Measurements from ENCODE around the gene SGPL1. TPM values are rescaled to one million over a fixed set of nuclear protein-coding genes. Genes with fewer than 3 reads are reported as not detected.

Gene SGPL1
- total RNA-seq, 1 donor from 2014 or later: 51.5 TPM

DNA sequence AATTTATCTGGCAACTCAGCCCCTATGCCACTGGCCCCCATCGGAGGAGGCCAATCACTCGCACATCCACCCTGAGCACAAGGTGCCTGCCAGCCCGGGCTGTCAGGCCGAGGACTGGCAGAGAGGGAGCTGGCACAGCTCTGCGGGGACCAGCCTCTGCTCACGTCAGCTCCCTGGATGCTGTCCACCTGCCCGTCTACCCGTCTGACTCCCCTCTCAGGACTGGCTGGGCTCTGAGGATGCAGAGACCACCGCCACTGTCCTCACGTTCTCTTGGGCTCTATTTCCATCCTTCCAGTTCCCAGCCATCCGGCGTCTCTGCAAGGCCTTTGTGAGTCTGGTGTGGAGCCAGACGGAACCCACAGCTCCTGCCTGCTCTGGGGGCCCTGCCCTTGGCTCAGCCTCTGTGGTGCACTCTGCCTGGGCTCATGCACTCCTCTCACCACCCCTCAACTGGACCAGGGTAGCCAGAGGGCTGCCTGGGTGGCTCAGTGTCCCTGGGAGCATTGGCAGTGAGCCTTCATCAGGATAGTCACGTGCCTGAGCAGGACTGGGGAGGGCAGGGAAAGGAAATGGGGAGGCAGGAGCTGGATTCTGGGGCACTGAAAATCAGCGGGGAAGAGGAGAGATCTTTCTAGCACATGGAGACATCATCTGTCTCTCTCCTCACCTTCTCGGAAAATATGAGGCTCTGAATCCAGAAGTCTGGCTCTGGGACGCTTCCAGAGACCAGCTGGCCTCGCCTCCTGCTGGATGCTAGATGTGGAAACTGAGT, 110.7 kb downstream of the SGPL1 start:
- no peaks in the 10 kb centered on the region for H4K20me1 ChIP-seq (ENCODE audit: low read depth)
- no peaks in the 10 kb centered on the region for H3K9me3 ChIP-seq (ENCODE audit: low read depth)
- Mint-ChIP-seq H3K27me3 (ENCODE audit: insufficient read depth, low read depth) (peaks cover 8% of the 10 kb centered on the region), H3K36me3 (no peaks in the 10 kb centered on the region), H3K9me3 (no peaks in the 10 kb centered on the region), H3K27ac (no peak overlapping the region), H3K4me1 (peaks cover 16% of the 10 kb centered on the region), H3K4me3 (no peak overlapping the region)
- H3K27ac ChIP-seq: no peak overlapping the region
- no peak overlapping the region for H2AFZ ChIP-seq (replicated peaks)
- no peaks in the 10 kb centered on the region for H3K27me3 ChIP-seq
- DNase-seq (ENCODE audit: low spot score): no peak
- H3F3A ChIP-seq (ENCODE audit: low read depth): no peaks in the 10 kb centered on the region
- no peaks in the 10 kb centered on the region for H3K79me2 ChIP-seq (ENCODE audit: low read depth)
- TF ChIP-seq EZH2 (IDR thresholded peaks at IDR 0.05) (no peak), EZH2phosphoT487 (IDR thresholded peaks at IDR 0.05) (no peak)
- TF ChIP-seq, protein P1, sequence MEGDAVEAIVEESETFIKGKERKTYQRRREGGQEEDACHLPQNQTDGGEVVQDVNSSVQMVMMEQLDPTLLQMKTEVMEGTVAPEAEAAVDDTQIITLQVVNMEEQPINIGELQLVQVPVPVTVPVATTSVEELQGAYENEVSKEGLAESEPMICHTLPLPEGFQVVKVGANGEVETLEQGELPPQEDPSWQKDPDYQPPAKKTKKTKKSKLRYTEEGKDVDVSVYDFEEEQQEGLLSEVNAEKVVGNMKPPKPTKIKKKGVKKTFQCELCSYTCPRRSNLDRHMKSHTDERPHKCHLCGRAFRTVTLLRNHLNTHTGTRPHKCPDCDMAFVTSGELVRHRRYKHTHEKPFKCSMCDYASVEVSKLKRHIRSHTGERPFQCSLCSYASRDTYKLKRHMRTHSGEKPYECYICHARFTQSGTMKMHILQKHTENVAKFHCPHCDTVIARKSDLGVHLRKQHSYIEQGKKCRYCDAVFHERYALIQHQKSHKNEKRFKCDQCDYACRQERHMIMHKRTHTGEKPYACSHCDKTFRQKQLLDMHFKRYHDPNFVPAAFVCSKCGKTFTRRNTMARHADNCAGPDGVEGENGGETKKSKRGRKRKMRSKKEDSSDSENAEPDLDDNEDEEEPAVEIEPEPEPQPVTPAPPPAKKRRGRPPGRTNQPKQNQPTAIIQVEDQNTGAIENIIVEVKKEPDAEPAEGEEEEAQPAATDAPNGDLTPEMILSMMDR (IDR thresholded peaks at IDR 0.05): no peak
- H3K9ac ChIP-seq: no peak overlapping the region
- no peak overlapping the region for H3K4me2 ChIP-seq
- no peaks in the 10 kb centered on the region for H3K4me1 ChIP-seq
- no peak overlapping the region for H3K4me3 ChIP-seq
- no peaks in the 10 kb centered on the region for H3K36me3 ChIP-seq

GRCh38 chr10:70927189-70927943, 111.6 kb downstream of the SGPL1 start:
- Histone ChIP-seq H3K4me1 (no peaks in the 10 kb centered on the region), H3K27ac (no peak overlapping the region), H3K36me3 (no peaks in the 10 kb centered on the region), H2AFZ (replicated peaks) (no peak overlapping the region), H3K4me3 (no peak overlapping the region), H3F3A (ENCODE audit: low read depth) (no peaks in the 10 kb centered on the region), H3K9ac (no peak overlapping the region), H3K4me2 (no peak overlapping the region), H3K27me3 (no peaks in the 10 kb centered on the region), H3K79me2 (ENCODE audit: low read depth) (no peaks in the 10 kb centered on the region), H3K9me3 (ENCODE audit: low read depth) (no peaks in the 10 kb centered on the region), H4K20me1 (ENCODE audit: low read depth) (no peaks in the 10 kb centered on the region)
- TF ChIP-seq, protein P1 (IDR thresholded peaks at IDR 0.05): no peak
- TF ChIP-seq EZH2 (IDR thresholded peaks at IDR 0.05) (no peak), EZH2phosphoT487 (IDR thresholded peaks at IDR 0.05) (no peak)
- Mint-ChIP-seq H3K27me3 (ENCODE audit: insufficient read depth, low read depth) (peaks cover 8% of the 10 kb centered on the region), H3K9me3 (no peaks in the 10 kb centered on the region), H3K27ac (no peak overlapping the region), H3K4me3 (no peak overlapping the region), H3K4me1 (peaks cover 16% of the 10 kb centered on the region), H3K36me3 (no peaks in the 10 kb centered on the region)
- DNase-seq (ENCODE audit: low spot score): no peak

- Histone ChIP-seq H3K36me3 (no peaks in the 10 kb centered on the region), H3F3A (ENCODE audit: low read depth) (no peaks in the 10 kb centered on the region), H3K9ac (no peak overlapping the region), H3K27ac (no peak overlapping the region), H3K4me2 (no peak overlapping the region), H3K4me3 (no peak overlapping the region), H2AFZ (replicated peaks) (no peak overlapping the region), H4K20me1 (ENCODE audit: low read depth) (no peaks in the 10 kb centered on the region), H3K9me3 (ENCODE audit: low read depth) (no peaks in the 10 kb centered on the region), H3K4me1 (no peaks in the 10 kb centered on the region), H3K79me2 (ENCODE audit: low read depth) (no peaks in the 10 kb centered on the region), H3K27me3 (no peaks in the 10 kb centered on the region)
- Mint-ChIP-seq H3K27me3 (ENCODE audit: insufficient read depth, low read depth) (peaks cover 8% of the 10 kb centered on the region), H3K9me3 (no peaks in the 10 kb centered on the region), H3K36me3 (no peaks in the 10 kb centered on the region), H3K27ac (no peak overlapping the region), H3K4me1 (peaks cover 16% of the 10 kb centered on the region), H3K4me3 (no peak overlapping the region)
- no peak for DNase-seq (ENCODE audit: low spot score)
- TF ChIP-seq EZH2phosphoT487 (IDR thresholded peaks at IDR 0.05) (no peak), EZH2 (IDR thresholded peaks at IDR 0.05) (no peak)
- TF ChIP-seq, protein P1 (IDR thresholded peaks at IDR 0.05): no peak
Measured at GRCh38 chr10:70928140-70928539, 112.4 kb downstream of the SGPL1 start.

All from neural progenitor cell (in vitro differentiated cells).